Mucosa of descending colon (tissue), 3 donors: ENCODE data around the gene CD1D. TPM values are rescaled to one million over a fixed set of nuclear protein-coding genes. Genes with fewer than 3 reads are reported as not detected.

Experiments
- ATAC-seq: fragments of 200-7000 bp; cut with Tn5 transposase; one replicate; pipeline ENCODE4 v1.9.1; 2020; ENCODE audit warnings: mild to moderate bottlenecking, moderate library complexity
- DNase-seq, 3 donors: peaks; one replicate each; pipeline ENCODE4 v3.0.0-alpha.2; 2020
- H3K36me3 ChIP-seq: fragments of 200-600 bp; one replicate; pipeline ENCODE4 v1.8.0; 2021; ENCODE audit warnings: low read depth, mild to moderate bottlenecking
- H3K4me1 ChIP-seq: fragments of 200-600 bp; one replicate; pipeline ENCODE4 v1.8.0; 2021; ENCODE audit warnings: low read depth, mild to moderate bottlenecking
- H3K4me3 ChIP-seq: fragments of 200-600 bp; one replicate; pipeline ENCODE4 v1.8.0; 2021; ENCODE audit warnings: mild to moderate bottlenecking
- H3K9me3 ChIP-seq: fragments of 200-600 bp; one replicate; pipeline ENCODE4 v1.8.0; 2021; ENCODE audit warnings: mild to moderate bottlenecking
- intact Hi-C, 2 donors: fragments of 100-400 bp; cut with DNase I in 1 of 2; cut with micrococcal nuclease in 1 of 2; formaldehyde crosslinking; loops; one replicate each; pipeline versions ENCODE4 v1.11.0 to v1.11.1; 2022; cut with DNase I, micrococcal nuclease
- long read RNA-seq, 2 donors: library from polyadenylated mRNA; unstranded; transcript quantifications; one replicate each; pipeline ENCODE4 v2.0.0, GENCODE V29; 2019 to 2021
- total RNA-seq, 3 donors: library from RNA; stranded (reverse); fragmentation: NEBNext Ultra II Directional in 2 of 3; extraction: Animal tissue kit (Norgen Biotek cat#: 25700) in 2 of 3; gene quantifications; one replicate each; pipeline versions ENCODE4 v1.2.1 to v1.2.4, GENCODE V29; 2021 to 2023
- TF ChIP-seq, protein P1 (sequence below): fragments of 200-600 bp; IDR thresholded peaks from one replicate; pipeline ENCODE4 v1.8.0; 2022; ENCODE audit warnings: antibody characterized with exemption, mild to moderate bottlenecking
- donor health status: DM: no; HTN: no; CAD: no; lungs with moderate emphysema.
- donor health status: DM: no; HTN: no; CAD: no.
- donor health status: DM: no; HTN: yes; CAD: no.

Gene CD1D
- 1 to 10 TPM; 2.4 to 7.5 (median 5.4) TPM for total RNA-seq
- long read RNA-seq, donor 1, partial matches to known transcripts = 3 of 4 reads
- long read RNA-seq, donor 1, other reads (novel, unspliced or antisense) = 1 of 4 reads
- long read RNA-seq, donor 2, partial matches to known transcripts = 1 of 8 reads
- long read RNA-seq, donor 2, other reads (novel, unspliced or antisense) = 7 of 8 reads

DNA sequence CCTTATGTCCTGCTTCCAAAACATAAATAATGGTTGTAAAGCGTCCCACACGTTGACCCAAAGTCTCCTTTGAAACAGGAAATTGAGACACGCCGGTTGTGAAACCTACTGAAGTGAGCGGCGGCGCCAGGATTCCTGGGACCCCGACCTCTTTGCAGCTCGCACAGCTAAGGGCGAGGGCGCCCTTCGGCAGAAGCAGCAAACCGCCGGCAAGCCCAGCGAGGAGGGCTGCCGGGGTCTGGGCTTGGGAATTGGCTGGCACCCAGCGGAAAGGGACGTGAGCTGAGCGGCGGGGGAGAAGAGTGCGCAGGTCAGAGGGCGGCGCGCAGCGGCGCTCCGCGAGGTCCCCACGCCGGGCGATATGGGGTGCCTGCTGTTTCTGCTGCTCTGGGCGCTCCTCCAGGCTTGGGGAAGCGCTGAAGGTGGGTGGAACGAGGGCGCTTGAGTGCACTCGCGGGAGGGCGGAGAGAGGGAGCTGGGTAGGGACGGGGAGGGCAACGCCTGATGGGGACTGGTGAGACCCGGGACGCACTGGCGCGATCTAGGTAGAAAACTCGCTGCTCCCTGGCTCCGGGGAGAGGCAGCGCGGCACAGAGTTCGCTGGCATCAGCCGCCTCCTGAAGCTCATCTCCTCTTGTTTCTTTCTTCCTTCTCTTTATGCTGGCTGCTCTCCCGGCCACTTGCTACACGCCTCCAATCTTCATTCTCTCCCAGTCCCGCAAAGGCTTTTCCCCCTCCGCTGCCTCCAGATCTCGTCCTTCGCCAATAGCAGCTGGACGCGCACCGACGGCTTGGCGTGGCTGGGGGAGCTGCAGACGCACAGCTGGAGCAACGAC, at the start of gene CD1D:
TSS of gene CD1D (plus strand) at position 155 of the 836 bp plus-strand sequence. CDS start at position 362, 207 bp downstream.
- DNase-seq (peak; percentile 34 to 73 (median 60)), ATAC-seq (peak; percentile 47)
- H3K9me3 ChIP-seq = no peaks in the 10 kb centered on the region
- H3K36me3 ChIP-seq = no peaks in the 10 kb centered on the region
- intact Hi-C loops = no loop called here
- TF ChIP-seq, protein P1, sequence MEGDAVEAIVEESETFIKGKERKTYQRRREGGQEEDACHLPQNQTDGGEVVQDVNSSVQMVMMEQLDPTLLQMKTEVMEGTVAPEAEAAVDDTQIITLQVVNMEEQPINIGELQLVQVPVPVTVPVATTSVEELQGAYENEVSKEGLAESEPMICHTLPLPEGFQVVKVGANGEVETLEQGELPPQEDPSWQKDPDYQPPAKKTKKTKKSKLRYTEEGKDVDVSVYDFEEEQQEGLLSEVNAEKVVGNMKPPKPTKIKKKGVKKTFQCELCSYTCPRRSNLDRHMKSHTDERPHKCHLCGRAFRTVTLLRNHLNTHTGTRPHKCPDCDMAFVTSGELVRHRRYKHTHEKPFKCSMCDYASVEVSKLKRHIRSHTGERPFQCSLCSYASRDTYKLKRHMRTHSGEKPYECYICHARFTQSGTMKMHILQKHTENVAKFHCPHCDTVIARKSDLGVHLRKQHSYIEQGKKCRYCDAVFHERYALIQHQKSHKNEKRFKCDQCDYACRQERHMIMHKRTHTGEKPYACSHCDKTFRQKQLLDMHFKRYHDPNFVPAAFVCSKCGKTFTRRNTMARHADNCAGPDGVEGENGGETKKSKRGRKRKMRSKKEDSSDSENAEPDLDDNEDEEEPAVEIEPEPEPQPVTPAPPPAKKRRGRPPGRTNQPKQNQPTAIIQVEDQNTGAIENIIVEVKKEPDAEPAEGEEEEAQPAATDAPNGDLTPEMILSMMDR = no peak
- peak within 1 kb of the TSS; percentile 6 for H3K4me3 ChIP-seq
- H3K4me1 ChIP-seq = peaks cover 19% of the 10 kb centered on the region

DNA sequence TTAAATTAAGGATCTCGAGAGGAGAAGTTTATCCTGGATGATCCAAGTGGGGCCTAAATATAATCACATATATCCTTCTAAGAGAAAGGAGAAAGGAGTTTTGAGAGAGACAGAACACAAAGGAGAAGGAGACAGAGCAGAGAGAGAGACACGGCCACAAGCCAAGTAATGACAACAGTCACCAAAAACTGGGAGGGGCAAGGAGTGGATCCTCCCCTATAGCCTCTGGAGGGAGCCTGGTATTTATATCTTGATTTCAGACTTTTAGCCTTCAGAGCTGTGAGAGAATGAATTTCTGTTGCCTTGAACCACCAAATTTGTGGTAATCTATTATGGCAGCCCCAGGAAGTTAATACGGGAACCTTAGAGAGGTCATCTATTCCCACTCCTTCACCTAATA, 49.5 kb upstream of the CD1D start:
- TF ChIP-seq, protein P1 = no peak
- no peak overlapping the region for H3K4me3 ChIP-seq
- no peaks in the 10 kb centered on the region for H3K4me1 ChIP-seq

DNA sequence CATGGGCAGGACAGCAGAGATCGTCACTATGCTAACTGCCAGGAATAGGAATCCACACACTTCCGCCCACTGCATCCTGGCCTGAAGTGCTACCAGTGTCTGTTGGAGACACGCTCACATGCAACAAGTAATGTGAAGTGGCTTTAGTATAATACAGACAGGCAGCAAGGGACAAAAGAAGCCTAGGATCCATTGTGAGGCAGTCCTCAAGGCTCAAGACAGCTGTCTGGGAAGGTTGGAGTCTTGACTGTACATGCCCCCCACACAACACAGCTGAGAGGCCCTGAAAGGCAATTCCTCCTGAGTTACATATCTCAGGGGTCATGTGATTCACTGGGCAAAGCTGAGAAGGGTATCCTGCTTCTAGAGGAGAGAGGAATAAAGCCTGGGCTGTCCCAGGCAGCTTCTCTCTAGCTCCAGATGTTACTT, 39.9 kb upstream of the CD1D start:
- Histone ChIP-seq H3K9me3 (no peaks in the 10 kb centered on the region), H3K4me1 (no peaks in the 10 kb centered on the region), H3K4me3 (no peak overlapping the region), H3K36me3 (no peaks in the 10 kb centered on the region)
- no peak for ATAC-seq
- TF ChIP-seq, protein P1 = no peak
- intact Hi-C loops = no loop called here
- DNase-seq = no peak

More for the DNA sequence above, 49.5 kb upstream of the CD1D start:
- Histone ChIP-seq H3K36me3 (no peaks in the 10 kb centered on the region), H3K9me3 (no peaks in the 10 kb centered on the region)
- DNase-seq = no peak
- intact Hi-C loops = no loop called here
- no peak for ATAC-seq

DNA sequence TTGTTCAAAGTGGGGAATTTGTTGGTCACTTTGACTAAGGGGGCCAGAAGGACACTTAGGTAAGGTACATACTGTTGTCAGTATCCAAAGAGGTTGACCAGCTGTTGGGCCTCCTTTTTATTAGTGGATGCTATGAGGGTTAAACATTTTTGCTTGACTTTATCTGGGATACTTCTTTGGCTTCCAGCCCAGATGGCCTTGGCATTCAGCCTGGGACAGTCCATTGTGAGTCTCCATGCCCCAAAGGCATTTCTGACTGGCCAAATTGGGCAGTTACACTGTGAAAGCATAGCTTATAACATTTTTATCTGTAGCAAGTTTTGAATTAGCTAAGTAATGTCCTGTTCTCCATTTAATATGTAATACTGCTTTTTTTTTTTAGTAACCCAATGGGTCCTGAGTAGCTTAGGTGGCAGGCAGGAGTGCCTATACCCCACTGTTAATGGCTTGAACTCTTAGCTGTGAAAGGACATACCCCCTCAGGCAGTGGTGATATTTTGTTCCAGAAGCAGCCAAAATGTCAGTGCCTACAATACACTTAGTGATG, 35.4 kb upstream of the CD1D start:
- Histone ChIP-seq H3K4me3 (no peak overlapping the region), H3K4me1 (peaks cover 5% of the 10 kb centered on the region), H3K36me3 (no peaks in the 10 kb centered on the region), H3K9me3 (no peaks in the 10 kb centered on the region)
- ATAC-seq = no peak
- intact Hi-C loops = no loop called here
- DNase-seq = no peak
- TF ChIP-seq, protein P1 = no peak

DNA sequence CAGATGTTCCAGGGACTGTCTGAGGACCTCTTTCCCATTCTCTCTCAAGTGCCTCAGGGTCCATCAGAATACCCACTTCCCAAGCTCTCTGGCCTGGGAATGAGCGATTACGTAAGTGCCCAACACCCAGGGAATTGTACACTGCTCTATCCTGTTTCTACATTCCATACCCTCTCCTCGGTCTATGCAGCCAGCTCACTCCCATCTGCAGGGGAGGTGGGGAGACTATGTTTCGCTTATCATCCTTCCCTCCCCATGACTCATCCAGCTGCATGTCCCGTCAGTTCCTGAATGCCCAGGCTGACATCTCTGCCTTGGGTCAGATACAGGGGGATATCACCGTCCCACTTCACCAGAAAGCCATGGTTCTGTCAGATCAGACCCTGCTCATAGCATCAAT, 34.5 kb upstream of the CD1D start:
- TF ChIP-seq, protein P1 = no peak
- Histone ChIP-seq H3K4me1 (peaks cover 5% of the 10 kb centered on the region), H3K36me3 (no peaks in the 10 kb centered on the region), H3K4me3 (no peak overlapping the region), H3K9me3 (no peaks in the 10 kb centered on the region)
- intact Hi-C loops = no loop called here
- DNase-seq = no peak
- ATAC-seq = no peak
